Endothelial cell (in vitro differentiated cells): Measurements from ENCODE around the gene CCDC28A. TPM values are rescaled to one million over a fixed set of nuclear protein-coding genes. Genes with fewer than 3 reads are reported as not detected.

Experiments used
- DNase-seq: peaks from one replicate; pipeline ENCODE4 v3.0.0; 2021; ENCODE audit warnings: low spot score
- H3K27ac Mint-ChIP-seq: one replicate; pipeline ENCODE4 v1.8.0; 2021; ENCODE audit warnings: mixed read lengths, inconsistent platforms; ENCODE audit not compliant: unreplicated experiment
- H3K27me3 Mint-ChIP-seq: one replicate; pipeline ENCODE4 v1.8.0; 2021; ENCODE audit warnings: mild to moderate bottlenecking, moderate library complexity, mixed read lengths, inconsistent platforms; ENCODE audit not compliant: unreplicated experiment
- H3K36me3 Mint-ChIP-seq: one replicate; pipeline ENCODE4 v1.8.0; 2021; ENCODE audit warnings: mild to moderate bottlenecking, low read depth, mixed read lengths, inconsistent platforms; ENCODE audit not compliant: unreplicated experiment
- H3K4me1 Mint-ChIP-seq: one replicate; pipeline ENCODE4 v1.8.0; 2021; ENCODE audit warnings: mild to moderate bottlenecking, mixed read lengths, inconsistent platforms; ENCODE audit not compliant: unreplicated experiment
- H3K4me3 Mint-ChIP-seq: one replicate; pipeline ENCODE4 v1.8.0; 2021; ENCODE audit warnings: mild to moderate bottlenecking, mixed read lengths, inconsistent platforms; ENCODE audit not compliant: unreplicated experiment
- H3K9me3 Mint-ChIP-seq: one replicate; pipeline ENCODE4 v1.8.0; 2021; ENCODE audit warnings: mixed read lengths, inconsistent platforms; ENCODE audit not compliant: unreplicated experiment
- long read RNA-seq: library from polyadenylated mRNA; unstranded; transcript quantifications from one replicate; pipeline ENCODE4 v2.0.0, GENCODE V29; 2020; ENCODE audit not compliant: unreplicated experiment
- total RNA-seq: library from RNA; stranded (reverse); fragmentation: NEBNext Ultra II Directional; extraction: Animal tissue kit (Norgen Biotek cat#: 25700); gene quantifications from one replicate; pipeline ENCODE4 v1.2.1, GENCODE V29; 2021; ENCODE audit not compliant: unreplicated experiment
- TF ChIP-seq, protein P1 (sequence below): fragments of 200-600 bp; sonication (generic); IDR thresholded peaks from one replicate; pipeline ENCODE4 v1.5.0; 2021; ENCODE audit warnings: antibody characterized with exemption; ENCODE audit not compliant: unreplicated experiment

CCDC28A gene
- total RNA-seq = 8.1 TPM
- long read RNA-seq, transcript CCDC28A-202 (6 exons, 1,505 nt) = major isoform, 5 of 6 reads
- long read RNA-seq, partial matches to known transcripts = 0 of 6 reads
- long read RNA-seq, other reads (novel, unspliced or antisense) = 1 of 6 reads

GRCh38 chr6:138773177-138774091, at the start of gene CCDC28A:
TSS of gene CCDC28A (plus strand) at chr6:138773769. CDS start at chr6:138776121, 2,352 bp downstream.
- Mint-ChIP-seq H3K36me3 (no peaks in the 10 kb centered on the region), H3K27ac (peak within 1 kb of the TSS; percentile 100), H3K4me3 (peak within 1 kb of the TSS; percentile 99), H3K4me1 (peaks cover 15% of the 10 kb centered on the region), H3K27me3 (peaks cover 2% of the 10 kb centered on the region), H3K9me3 (no peaks in the 10 kb centered on the region)
- DNase-seq = peak; percentile 85
- TF ChIP-seq, protein P1, sequence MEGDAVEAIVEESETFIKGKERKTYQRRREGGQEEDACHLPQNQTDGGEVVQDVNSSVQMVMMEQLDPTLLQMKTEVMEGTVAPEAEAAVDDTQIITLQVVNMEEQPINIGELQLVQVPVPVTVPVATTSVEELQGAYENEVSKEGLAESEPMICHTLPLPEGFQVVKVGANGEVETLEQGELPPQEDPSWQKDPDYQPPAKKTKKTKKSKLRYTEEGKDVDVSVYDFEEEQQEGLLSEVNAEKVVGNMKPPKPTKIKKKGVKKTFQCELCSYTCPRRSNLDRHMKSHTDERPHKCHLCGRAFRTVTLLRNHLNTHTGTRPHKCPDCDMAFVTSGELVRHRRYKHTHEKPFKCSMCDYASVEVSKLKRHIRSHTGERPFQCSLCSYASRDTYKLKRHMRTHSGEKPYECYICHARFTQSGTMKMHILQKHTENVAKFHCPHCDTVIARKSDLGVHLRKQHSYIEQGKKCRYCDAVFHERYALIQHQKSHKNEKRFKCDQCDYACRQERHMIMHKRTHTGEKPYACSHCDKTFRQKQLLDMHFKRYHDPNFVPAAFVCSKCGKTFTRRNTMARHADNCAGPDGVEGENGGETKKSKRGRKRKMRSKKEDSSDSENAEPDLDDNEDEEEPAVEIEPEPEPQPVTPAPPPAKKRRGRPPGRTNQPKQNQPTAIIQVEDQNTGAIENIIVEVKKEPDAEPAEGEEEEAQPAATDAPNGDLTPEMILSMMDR = no peak

GRCh38 chr6:138724015-138724414, 49.6 kb upstream of the CCDC28A start:
- TF ChIP-seq, protein P1 = no peak
- H3K9me3 Mint-ChIP-seq = no peaks in the 10 kb centered on the region
- no peaks in the 10 kb centered on the region for H3K27me3 Mint-ChIP-seq
- no peak overlapping the region for H3K4me3 Mint-ChIP-seq
- no peak overlapping the region for H3K27ac Mint-ChIP-seq
- peak; percentile 15 for DNase-seq
- H3K36me3 Mint-ChIP-seq = no peaks in the 10 kb centered on the region
- H3K4me1 Mint-ChIP-seq = peaks cover 7% of the 10 kb centered on the region

DNA sequence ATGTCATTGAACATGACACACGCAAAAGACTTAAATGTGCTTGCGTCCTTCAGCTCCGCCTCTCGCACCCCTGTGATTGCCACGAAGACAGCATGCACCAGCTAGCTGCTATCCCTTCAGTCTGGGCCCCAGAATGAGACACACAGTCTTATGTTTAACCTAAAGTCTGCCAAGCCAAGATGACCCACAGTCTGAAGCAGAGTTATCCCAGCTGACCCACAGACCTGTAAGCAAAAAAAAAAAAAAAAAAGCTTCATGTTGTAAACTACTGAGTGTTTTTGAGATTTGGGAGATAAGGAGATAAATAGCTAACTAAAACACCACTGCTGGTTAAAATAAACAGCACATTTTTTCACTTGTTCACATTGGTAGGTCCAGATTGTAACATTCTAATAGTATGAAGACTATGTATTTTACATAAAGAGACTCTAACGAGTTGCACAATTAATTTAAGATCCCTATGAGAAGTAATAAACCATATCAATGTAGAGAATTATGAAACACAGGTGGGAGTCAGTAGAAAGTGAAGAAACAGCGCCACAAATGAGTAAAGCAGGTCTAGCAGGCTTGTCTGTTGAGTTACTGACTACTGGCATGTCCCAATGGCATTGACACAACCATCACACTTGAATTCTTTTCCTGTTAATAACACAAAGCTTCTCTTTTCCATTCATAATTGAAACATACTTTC, 47.4 kb upstream of the CCDC28A start:
- DNase-seq = no peak
- no peaks in the 10 kb centered on the region for H3K36me3 Mint-ChIP-seq
- H3K4me1 Mint-ChIP-seq = peaks cover 7% of the 10 kb centered on the region
- H3K4me3 Mint-ChIP-seq = no peak overlapping the region
- H3K27ac Mint-ChIP-seq = no peak overlapping the region
- H3K27me3 Mint-ChIP-seq = no peaks in the 10 kb centered on the region
- TF ChIP-seq, protein P1 = no peak
- H3K9me3 Mint-ChIP-seq = no peaks in the 10 kb centered on the region

- TF ChIP-seq, protein P1 = no peak
- Mint-ChIP-seq H3K27me3 (peaks cover 2% of the 10 kb centered on the region), H3K4me1 (peaks cover 7% of the 10 kb centered on the region), H3K36me3 (no peaks in the 10 kb centered on the region), H3K9me3 (no peaks in the 10 kb centered on the region), H3K4me3 (no peak overlapping the region), H3K27ac (no peak overlapping the region)
- no peak for DNase-seq
Observed at GRCh38 chr6:138726757-138727097, 46.8 kb upstream of the CCDC28A start.
